Activated CD8-positive, alpha-beta memory T cell treated with anti-CD3 and anti-CD28 coated beads, Interleukin-2, amount 50 U/mL, for 4 hours (primary cell): ENCODE results near the gene GTF2A2.
"Not testable (repeated sequence)": the region's sequence is repeated elsewhere in the genome, so short reads cannot be mapped to it uniquely, and the experiment has no call there.

Experiments used
- DNase-seq: peaks from one replicate; pipeline ENCODE4 v3.0.0-alpha.2; 2020

Gene GTF2A2

DNA sequence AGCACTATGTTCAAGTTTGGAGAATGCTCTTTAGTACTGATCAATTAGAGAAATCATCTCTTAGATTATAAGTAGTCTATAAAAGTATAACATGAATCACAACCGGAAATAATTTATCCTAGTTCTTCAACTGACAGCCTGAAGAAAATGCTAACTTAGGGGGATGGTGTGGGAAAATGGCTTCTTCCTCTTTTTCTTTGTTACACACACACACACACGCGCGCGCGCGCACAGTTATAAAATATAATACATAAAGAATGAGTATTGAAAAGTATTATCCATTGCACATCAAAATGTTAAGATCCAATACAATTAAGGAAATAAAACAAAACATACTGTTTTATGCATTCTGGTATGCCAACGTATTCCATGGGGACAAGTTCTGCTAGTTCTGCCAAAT, 11.2 kb upstream of the GTF2A2 start:
- DNase-seq, result no peak

DNA sequence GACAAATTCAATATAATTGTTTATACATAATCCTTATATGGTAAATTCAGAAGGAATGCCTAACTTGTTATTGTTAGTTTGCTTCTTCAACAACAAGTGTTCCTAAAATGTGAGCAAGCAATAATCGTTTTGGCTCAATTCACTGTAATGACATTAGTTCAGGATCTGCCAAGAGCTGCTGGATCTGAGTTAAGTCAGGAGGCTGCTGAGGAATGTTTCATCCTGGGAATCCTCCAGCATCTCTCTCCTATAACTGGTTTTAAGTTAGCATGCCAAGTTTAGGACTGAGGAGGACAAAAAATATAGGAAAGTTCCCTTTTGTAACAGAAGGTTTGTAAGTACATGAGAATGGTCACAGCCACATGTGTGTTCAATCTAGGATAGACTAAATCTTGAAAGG, 4.9 kb upstream of the GTF2A2 start:
- DNase-seq, result no peak

DNA sequence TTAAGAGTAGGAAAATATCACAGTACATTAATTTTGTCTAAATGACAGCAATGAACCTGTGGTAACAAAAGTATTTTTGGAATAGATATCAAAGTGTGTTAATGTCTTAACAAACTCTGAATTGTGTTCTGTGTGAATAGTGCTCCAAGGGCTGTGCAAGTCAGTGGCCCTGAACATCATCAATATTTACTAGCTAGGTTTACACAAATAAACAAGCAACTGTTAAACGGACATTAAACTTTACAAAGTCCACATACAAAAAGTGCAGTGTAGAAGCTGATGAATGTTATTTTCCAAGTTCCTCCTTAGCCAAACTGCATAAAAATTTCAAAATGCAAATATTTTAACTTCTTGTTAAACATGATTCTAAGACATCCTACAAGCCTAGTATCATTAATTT, 2.1 kb upstream of the GTF2A2 start:
- DNase-seq, result no peak

DNA sequence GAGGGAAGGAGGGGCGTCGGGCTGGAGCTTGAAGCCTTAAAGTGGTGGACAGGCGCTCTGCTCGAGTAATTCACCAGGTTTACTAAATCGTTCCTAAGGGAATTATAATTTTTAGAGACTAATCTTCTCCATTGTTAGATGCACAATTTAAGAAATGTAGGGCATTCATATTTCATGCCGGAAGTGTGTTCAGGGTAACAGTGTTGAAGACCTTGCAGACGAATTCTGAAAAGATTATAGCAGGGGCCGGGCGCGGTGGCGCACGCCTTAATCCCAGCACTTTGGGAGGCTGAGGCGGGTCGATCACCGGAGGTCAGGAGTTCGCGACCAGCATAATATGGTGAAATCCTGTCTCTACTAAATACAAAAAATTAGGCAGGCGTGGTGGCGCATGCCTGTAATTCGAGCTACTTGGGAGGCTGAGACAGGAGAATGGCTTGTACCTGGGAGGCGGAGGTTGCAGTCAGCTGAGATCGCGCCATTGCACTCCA, 365 bp upstream of the GTF2A2 start:
- no peak for DNase-seq

DNA sequence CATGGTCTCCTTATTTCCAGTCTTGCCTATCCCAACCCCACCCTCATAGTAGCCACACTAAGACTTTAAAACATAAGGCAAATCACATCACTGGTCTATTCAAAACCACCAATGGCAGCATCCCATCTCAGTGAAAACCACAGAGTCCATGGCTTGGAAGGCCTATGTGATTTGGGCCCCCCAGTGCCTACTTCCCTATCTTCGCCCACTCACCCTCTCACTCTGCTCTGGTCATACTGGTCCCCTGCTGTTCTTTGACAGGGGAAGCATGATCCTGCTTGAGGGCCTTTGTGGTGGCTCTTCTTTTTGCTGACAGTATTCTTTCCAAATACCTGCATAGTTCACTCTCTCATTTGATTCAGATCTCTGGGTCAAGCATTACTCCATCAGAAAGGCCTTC, 3.3 kb downstream of the GTF2A2 start:
- no peak for DNase-seq

DNA sequence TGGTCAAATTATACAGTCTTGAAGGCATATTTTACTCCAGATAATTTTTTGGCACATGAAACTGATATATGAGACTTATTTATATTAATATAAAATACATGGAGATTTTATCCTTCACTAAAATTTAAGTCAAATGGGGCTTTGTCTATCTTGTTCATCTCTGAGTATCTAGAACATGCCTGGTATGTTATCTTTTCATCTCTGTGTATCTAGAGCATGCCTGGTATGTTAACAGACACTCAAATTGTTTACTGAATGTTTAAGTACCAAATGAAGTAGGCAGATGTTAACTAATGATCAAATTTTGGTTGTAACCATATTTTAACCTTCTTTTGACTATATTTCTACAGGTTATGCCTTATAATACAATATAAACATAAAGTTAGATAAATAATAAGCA, 7.7 kb downstream of the GTF2A2 start:
- no peak for DNase-seq

DNA sequence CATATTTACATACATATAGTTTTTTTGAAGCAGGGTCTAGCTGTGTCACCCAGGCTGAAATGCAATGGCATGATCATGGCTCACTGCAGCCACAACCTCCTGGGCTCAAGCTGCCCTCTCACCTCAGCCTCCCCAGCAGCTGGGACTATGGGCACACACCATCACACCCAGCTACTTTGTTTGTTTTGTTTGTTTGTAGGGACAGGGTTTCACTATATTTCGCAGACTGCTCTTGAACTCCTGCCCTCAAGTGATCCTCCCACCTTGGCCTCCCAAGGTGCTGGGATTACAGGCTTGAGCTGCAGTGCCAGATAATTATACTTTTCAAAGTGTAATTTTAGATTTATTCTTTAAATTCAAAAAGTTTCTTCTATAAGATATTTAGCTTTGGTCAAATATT, 10.2 kb downstream of the GTF2A2 start:
- no peak for DNase-seq

DNA sequence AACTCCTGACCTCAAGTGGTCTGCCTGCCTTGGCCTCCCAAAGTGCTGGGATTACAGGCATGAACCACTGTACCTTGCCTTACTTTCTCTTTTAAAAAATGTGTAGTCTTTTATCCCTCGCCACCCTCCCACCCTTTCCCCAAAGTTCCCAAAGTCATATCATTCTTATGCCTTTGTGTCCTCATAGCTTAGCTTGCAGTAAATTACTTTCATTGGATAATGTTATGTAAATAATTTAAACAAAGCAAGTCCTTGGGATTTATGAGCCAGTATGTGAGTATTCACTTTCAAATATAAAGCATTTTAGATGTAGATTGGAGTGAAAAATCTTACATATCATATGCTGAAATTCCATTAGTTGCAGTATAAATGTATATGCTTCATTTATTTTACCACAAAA, 11.0 kb downstream of the GTF2A2 start:
- no peak for DNase-seq

DNA sequence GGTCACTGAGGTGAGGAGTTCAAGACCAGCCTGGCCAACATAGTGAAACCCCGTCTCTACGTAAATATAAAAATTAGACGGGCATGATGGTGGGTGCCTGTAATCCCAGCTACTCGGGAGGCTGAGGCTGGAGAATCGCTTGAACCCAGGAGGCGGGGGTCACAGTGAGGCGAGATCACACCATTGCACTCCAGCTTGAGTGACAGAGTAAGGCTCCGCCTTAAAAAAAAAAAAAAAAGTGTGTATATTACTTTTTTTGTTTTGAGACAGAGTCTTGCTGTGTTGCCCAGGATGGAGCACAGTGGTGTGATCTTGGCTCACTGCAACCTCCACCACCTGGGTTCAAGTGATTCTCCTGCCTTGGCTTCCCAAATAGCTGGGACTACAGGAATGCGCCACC, 11.5 kb downstream of the GTF2A2 start:
- not testable (repeated sequence) for DNase-seq

DNA sequence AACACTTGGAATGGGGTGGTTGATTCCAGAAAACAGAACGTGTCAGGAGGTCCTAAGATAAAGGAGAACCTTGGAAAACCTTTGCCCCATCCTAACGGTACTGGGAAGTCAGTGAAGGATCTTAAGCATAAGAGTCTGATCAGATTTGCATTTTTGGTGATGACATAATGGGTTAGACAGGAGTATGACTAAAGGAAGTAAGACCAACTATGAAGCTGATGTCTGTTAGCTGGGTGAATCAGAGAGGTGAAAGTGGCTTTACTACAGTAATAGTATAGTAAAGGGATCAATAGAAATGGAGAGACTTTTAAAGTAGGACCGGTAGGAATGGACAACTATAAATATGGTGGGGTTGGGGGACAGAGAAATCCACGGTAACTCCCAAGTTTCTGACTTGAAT, 12.6 kb downstream of the GTF2A2 start:
- no peak for DNase-seq

DNA sequence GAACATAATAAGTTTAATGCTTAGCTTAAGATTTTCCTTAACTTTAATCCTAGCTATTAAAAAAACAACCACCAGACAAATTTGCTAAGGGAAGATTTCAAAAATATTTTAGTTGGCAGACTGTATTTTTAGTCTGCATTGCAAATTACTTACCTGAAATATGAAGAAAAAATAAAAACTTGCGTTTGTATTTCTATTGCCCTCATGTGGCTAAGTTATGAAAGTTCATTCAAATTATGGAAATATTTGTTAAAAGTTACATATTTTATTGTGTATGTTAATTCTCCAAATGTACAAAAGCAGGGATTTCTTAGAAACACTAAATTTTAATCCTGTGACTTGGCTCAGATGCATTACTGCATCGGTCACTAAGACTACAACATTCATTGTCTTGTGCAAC, 15.0 kb downstream of the GTF2A2 start:
- DNase-seq, result no peak

DNA sequence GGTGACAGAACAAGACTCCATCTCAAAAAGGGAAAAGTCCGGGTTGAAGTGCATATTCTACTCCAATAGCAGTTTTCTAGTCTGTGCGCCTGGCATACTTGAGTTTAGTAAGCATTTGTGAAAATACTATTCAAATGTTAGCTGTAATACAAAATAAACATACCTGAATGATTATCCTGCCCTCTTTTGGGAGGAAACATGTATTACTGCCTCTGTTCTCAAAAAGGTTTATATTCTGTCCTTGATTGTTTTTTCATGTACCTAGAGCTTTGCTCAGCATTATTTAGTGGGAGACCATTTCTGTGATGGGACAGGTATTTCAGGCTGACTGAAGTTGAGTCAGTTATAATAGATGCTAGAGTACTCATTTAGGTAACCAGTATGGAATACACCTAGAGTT, 19.8 kb downstream of the GTF2A2 start:
- DNase-seq, result not testable (repeated sequence)

DNA sequence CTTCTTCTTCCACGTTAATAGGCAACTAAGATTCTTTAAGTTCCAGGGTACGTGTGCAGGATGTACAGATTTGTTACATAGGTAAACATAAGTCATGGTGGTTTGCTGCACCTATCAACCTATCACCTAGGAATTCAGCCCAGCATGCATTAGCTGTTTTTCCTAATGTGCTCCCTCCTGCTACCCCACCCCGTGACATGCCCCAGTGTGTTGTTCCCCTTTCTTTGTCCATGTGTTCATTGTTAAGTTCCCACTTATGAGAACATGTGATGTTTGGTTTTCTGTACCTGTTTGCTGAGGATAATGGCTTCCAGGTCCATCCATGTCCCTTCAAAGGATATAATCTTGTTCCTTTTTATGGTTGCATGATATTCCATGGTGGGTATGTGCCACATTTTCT, 21.1 kb downstream of the GTF2A2 start:
- DNase-seq, result no peak

DNA sequence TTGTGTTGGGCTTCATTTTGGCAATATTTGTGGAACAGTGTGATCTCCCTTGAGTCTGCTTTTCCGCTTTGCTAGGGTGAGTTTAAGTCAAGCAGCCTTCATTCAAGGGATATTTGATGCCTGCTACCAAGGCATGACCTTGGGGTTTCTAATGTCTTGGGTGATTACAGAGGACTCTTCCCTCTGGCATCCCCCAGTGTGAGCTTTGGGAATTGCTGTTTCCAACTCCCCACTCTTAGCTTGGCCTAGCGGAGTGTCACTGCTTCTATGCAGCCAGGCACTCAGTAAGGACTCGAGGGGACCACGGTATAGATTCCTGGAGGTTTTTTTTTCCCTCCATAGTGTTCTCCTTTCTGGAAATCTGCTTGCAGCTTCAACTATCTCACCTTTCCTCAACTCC, 24.6 kb downstream of the GTF2A2 start:
- no peak for DNase-seq

DNA sequence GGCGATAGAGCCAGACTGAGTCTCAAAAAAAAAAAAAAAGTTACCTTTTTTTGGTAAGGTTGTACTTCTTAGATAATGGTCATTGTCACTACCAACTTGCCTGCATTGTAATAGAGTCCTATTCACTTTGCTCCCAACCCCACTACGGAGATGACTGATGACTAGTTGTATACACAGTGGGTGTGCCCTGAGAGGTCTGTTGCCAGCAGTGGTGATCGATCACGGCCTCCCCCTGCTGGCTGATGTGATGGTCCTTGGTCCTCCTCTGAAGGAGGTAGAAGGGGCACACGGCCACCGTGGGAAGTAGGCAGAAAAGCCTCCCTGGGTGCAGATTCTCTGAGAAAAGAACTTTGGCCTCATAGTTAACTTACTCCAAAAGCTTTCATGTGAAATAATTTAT, 35.0 kb downstream of the GTF2A2 start:
- DNase-seq, result peak; percentile 38

DNA sequence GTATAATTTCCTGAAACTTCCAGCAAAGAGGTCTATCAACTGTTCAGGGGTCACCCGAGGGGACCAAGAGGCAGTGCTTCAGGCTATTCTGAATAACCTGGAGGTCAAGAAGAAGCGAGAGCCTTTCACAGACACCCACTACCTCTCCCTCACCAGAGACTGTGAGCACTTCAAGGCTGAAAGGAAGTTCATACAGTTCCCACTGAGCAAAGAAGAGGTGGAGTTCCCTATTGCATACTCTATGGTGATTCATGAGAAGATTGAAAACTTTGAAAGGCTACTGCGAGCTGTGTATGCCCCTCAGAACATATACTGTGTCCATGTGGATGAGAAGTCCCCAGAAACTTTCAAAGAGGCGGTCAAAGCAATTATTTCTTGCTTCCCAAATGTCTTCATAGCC, 38.9 kb downstream of the GTF2A2 start:
- no peak for DNase-seq

DNA sequence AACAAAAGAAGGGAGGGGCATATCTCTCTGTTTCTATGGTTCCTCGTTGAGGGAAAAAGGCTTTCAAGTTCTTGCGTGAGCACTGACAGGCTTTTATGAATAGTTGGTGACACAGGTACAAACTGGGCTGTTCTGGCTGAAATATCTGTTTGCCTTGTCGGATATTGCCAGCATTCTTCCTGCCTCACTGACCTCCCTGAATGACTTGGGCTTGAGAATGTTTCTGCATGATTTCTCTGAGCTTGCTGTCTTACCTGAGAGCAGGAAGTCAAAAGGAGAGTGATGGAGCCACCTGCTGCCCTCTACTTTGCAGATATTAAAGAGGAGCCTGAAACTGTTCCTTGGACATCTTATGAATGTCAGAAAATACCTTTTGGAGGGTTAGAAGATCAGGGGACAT, 40.9 kb downstream of the GTF2A2 start:
- DNase-seq, result no peak

DNA sequence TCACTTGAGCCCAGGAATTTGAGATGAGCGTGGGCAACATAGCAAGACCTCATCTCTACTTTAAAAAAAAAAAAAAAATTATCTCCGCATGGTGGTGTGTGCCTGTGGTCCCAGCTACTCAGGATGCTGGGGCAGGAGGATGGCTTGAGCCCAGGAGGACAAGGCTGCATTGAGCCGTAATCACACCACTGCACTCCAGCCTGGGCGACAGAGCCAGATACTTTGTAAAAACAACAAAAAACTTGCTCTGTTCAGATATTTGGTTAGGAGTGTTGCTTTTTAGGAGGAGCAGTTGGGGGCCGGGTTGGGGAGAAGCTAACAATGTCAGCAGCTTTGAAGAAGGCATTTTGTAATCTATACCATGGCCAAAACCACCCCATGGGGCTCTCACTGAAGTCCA, 41.7 kb downstream of the GTF2A2 start:
- DNase-seq, result no peak

DNA sequence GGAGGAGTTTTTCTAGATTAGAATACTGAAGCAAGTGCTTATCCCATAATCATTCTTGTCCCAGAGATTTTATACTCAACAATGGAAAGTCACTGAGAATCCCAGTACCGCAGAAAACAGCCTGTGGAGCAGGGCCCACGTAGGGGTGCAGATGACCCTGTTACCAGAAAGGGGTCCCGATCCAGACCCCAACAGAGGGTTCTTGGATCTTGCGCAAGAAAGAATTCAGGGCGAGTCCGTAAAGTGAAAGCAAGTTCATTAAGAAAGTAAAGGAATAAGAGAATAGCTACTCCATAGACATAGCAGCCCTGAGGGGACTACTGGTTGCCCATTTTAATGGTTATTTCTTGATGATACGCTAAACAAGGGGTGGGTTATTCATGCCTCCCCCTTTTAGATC, 43.2 kb downstream of the GTF2A2 start:
- no peak for DNase-seq

DNA sequence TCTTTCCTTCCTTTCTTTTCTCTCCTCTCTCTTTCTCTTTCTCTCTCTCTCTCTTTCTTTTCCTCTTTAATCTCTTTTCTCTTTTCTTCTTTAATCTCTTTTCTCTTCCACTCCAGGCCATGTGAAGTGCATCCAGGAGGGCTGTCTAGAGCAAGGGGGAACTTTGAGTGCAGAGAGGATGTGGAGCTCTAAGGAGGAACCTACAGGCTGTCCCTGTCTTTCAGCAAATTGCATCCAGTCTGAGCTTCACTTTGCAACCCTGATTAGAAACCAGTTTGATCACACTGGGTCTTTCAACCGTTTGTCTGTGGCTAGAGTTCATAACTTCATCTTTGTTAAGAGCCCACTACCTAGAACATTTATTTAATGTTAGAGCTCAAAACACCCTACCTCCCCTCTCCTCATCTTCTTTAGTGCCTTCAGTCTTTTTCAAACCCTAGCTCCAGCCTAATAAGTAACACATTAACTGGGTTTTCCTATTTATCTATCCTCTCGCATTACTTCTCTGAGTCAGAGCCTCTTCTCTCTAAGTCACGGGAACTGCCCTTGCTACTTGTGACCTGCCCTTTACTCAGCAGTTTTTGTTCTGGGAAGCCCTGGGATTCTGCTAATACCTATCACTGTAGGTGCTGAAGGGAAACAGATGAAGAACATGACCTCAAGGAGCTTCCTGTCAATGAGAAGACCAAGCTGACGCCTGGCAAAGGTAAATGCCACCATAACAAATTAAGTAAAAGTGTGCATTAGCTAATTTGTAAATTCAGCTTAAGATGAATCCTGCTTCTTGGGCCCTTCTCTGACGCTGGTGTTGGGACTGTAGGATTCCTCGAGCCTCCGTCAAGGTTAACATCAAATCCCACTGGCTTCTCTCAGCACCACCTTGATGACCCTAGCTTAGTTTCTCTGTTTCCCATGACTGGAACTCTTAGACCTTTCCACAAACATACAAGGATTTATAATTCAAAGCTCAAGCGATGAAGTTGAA, 45.7 kb downstream of the GTF2A2 start, which contains the start of gene GCNT3:
Gene GCNT3 (plus strand): TSS at position 508 of the 985 bp plus-strand sequence. CDS start 6,456 bp downstream, outside the sequence.
- DNase-seq, result no peak

DNA sequence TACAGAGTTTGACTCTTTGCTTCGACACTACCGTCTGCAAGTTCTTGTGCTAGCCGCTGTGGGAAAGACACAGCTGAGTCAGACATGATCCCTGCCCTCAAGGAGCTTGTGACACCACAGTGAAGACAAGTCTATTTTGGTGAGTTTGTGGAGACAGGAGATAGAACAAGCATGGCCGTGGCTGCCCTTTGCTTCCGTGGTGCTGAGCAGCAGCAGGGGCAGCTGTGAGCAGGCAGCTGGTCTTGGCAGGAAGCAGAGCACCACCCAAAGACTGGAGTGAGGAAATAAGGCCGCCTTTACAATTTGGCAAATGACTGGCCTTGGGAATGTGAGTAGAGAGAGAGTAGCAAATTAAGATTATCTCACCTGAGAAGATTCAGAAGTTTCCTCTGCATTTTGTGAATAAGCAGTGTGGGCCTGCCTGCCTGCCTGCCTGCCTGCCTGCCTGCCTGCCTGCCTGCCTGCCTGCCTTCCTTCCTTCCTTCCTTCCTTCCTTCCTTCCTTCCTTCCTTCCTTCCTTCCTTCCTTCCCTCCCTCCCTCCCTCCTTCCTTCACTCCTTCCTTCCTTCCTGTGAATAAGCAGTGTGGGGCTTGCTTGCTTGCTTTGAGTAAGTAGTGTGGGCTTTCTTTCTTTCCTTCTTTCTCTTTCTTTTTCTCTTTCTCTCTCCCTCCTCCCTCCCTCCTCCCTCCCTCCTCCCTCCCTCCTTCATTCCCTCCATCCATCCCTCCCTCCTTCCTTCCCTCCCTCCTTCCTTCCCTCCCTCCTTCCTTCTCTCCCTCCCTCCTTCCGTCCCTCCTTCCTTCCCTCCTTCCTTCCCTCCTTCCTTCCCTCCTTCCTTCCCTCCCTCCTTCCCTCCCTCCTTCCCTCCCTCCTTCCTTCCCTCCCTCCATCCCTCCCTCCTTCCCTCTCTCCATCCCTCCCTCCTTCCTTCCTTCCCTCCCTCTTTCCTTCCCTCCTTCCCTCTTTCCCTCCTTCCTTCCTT, 47.3 kb downstream of the GTF2A2 start:
- no peak for DNase-seq

DNA sequence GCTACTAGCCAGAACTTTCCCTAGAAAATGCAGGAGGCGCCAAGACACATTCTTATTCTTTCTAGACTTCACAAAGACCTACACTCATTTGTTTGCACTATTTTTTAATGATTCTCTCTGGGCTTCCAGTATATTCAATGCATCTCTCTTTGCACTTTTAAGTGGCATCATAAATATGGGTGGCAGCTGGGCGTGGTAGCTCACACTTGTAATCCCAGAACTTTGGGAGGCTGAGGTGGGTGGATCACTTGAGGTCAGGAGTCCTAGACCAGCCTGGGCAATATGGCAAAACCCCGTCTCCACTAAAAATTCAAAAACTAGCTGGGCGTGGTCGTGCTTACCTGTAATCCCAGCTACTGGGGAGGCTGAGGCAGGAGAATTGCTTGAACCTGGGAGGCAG, 51.3 kb downstream of the GTF2A2 start:
- DNase-seq, result no peak

DNA sequence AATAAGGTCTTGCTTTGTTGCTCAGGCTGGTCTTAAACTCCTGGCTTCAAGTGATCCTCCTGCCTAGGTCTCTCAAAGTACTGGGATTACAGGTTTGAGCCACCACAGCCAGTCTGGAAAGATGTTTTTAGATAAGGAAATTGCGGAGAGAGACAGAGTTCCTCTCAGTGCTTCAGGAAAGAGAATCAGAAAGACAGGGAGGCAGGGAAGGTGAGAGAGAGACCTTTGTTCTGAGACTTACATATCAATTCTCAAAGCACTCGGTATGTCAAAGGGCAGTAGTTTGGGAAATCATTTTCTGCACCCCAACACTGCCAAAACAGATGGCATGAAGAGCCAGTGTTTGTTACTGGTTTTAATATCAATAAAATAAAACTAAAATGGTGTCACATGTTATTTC, 58.9 kb downstream of the GTF2A2 start:
- no peak for DNase-seq
